Mucosa of descending colon (tissue), 3 donors: Measurements from ENCODE around the gene TNFRSF17. TPM values are rescaled to one million over a fixed set of nuclear protein-coding genes. Genes with fewer than 3 reads are reported as not detected.
"Not testable (repeated sequence)": the region's sequence is repeated elsewhere in the genome, so short reads cannot be mapped to it uniquely, and the experiment has no call there.

ENCODE experiments used
- ATAC-seq: fragments of 200-7000 bp; cut with Tn5 transposase; one replicate; pipeline ENCODE4 v1.9.1; 2020; ENCODE audit warnings: mild to moderate bottlenecking, moderate library complexity
- DNase-seq, 3 donors: peaks; one replicate each; pipeline ENCODE4 v3.0.0-alpha.2; 2020
- H3K36me3 ChIP-seq: fragments of 200-600 bp; one replicate; pipeline ENCODE4 v1.8.0; 2021; ENCODE audit warnings: low read depth, mild to moderate bottlenecking
- H3K4me1 ChIP-seq: fragments of 200-600 bp; one replicate; pipeline ENCODE4 v1.8.0; 2021; ENCODE audit warnings: low read depth, mild to moderate bottlenecking
- H3K4me3 ChIP-seq: fragments of 200-600 bp; one replicate; pipeline ENCODE4 v1.8.0; 2021; ENCODE audit warnings: mild to moderate bottlenecking
- H3K9me3 ChIP-seq: fragments of 200-600 bp; one replicate; pipeline ENCODE4 v1.8.0; 2021; ENCODE audit warnings: mild to moderate bottlenecking
- CTCF ChIP-seq: fragments of 200-600 bp; IDR thresholded peaks from one replicate; pipeline ENCODE4 v1.8.0; 2022; ENCODE audit warnings: antibody characterized with exemption, mild to moderate bottlenecking
- intact Hi-C, 2 donors: fragments of 100-400 bp; cut with DNase I in 1 of 2; cut with micrococcal nuclease in 1 of 2; formaldehyde crosslinking; loops; one replicate each; pipeline versions ENCODE4 v1.11.0 to v1.11.1; 2022; cut with DNase I, micrococcal nuclease
- total RNA-seq, 3 donors: library from RNA; stranded (reverse); fragmentation: NEBNext Ultra II Directional in 2 of 3; extraction: Animal tissue kit (Norgen Biotek cat#: 25700) in 2 of 3; gene quantifications; one replicate each; pipeline versions ENCODE4 v1.2.1 to v1.2.4, GENCODE V29; 2021 to 2023
- donor health status: DM: no; HTN: no; CAD: no; lungs with moderate emphysema.
- donor health status: DM: no; HTN: no; CAD: no.
- donor health status: DM: no; HTN: yes; CAD: no.

Gene TNFRSF17
- total RNA-seq, 3 donors from 2014 or later, result 1.2 to 3.3 (median 2.1) TPM

DNA sequence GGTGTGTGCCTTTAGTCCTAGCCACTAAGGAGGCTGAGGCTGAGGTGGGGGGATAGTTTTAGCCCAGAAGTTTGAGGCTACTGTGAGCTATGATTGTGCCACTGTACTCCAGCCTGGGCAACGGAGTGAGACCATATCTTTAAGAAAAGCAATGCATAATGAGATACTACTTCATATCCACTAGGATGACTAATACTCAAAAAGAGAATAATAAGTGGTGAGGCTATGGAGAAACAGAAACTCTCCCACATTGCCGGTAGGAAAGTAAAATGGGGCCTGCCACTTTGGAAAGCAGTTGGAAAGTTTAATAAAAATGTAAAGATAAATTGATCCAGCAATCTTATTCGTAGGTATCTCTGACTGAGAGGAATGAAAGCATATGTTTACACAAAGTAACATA is 18.6 kb upstream of the TNFRSF17 start:
- Histone ChIP-seq H3K9me3 (no peaks in the 10 kb centered on the region), H3K4me1 (no peaks in the 10 kb centered on the region), H3K4me3 (no peak overlapping the region), H3K36me3 (no peaks in the 10 kb centered on the region)
- DNase-seq, result no peak
- no peak for TF ChIP-seq CTCF
- ATAC-seq, result no peak
- intact Hi-C loops, result no loop called here

DNA sequence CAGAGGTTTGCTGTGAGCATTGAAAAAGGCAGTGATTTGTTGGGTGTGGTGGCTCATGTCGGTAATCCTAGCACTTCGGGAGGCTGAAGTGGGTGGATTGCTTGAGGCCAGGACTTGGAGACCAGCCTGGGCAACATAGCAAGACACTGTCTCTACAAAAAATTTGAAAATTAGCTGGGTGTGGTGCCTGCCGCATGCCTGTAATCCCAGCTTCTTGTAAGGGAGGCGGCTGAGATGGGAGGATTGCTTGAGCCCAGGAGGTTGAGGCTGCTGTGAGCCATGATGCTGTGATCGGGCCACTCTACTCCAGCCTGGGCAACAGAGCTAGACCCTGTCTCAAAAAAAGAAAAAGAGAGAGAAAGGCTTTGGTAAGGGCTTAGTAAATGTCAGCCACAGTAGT is 16.2 kb upstream of the TNFRSF17 start:
- no peak for TF ChIP-seq CTCF
- no peak for DNase-seq
- H3K36me3 ChIP-seq, result no peaks in the 10 kb centered on the region
- intact Hi-C loops, result no loop called here
- no peak overlapping the region for H3K4me3 ChIP-seq
- H3K9me3 ChIP-seq, result no peaks in the 10 kb centered on the region
- ATAC-seq, result no peak
- no peaks in the 10 kb centered on the region for H3K4me1 ChIP-seq

DNA sequence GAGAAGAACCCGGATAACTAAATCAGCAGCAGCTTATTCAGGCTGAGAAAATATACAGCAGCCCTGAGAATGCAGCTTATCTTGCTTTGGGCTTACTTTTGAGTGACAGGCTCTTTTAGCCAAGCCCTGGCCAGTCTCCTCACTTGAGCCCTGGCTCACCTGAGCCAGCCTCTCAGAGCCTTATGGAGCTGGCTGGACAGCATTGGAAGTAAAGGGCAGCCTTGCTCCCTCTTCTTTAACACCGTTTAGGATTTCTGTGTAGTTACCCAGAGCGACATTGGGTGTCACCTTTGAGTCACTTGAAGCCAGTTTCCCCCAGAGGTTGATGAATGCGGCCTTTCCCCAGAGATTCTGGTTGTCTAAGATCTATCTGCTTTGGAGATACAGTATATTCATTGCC is 15.5 kb upstream of the TNFRSF17 start:
- peak in 1 of 3 donors; percentile 41 for DNase-seq
- H3K4me3 ChIP-seq, result no peak overlapping the region
- H3K4me1 ChIP-seq, result no peaks in the 10 kb centered on the region
- ATAC-seq, result peak; percentile 73
- TF ChIP-seq CTCF, result no peak
- intact Hi-C loops, result no loop called here
- H3K36me3 ChIP-seq, result no peaks in the 10 kb centered on the region
- no peaks in the 10 kb centered on the region for H3K9me3 ChIP-seq

GRCh38 chr16:11950388-11950787 is 14.6 kb upstream of the TNFRSF17 start:
- DNase-seq, result no peak
- H3K36me3 ChIP-seq, result no peaks in the 10 kb centered on the region
- no peak overlapping the region for H3K4me3 ChIP-seq
- intact Hi-C loops, result no loop called here
- TF ChIP-seq CTCF, result no peak
- H3K9me3 ChIP-seq, result no peaks in the 10 kb centered on the region
- H3K4me1 ChIP-seq, result no peaks in the 10 kb centered on the region
- no peak for ATAC-seq

DNA sequence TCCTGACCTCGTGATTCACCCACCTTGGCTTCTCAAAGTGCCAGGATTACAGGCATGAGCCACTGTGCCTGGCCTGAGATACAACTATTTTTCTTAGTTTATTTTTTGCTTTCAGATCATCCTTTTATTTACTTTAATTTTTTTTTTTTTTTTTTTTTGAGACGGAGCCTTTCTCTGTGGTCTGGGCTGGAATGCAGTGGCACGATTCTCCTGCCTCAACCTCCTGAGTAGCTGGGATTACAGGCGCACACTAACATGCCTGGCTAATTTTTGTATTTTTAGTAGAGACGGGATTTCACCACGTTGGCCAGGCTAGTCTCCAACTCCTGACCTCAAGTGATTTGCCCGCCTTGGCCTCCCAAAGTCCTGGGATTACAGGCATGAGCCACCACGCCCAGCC is 11.4 kb upstream of the TNFRSF17 start:
- ATAC-seq, DNase-seq, H3K36me3 ChIP-seq, H3K9me3 ChIP-seq, intact Hi-C loops, H3K4me1 ChIP-seq, H3K4me3 ChIP-seq: not testable (repeated sequence)

- ATAC-seq (no peak), DNase-seq (no peak)
- no peak for TF ChIP-seq CTCF
- no peaks in the 10 kb centered on the region for H3K4me1 ChIP-seq
- H3K4me3 ChIP-seq, result no peak overlapping the region
- intact Hi-C loops, result no loop called here
- H3K9me3 ChIP-seq, result no peaks in the 10 kb centered on the region
- H3K36me3 ChIP-seq, result no peaks in the 10 kb centered on the region
These were observed 9.3 kb upstream of the TNFRSF17 start for GRCh38 chr16:11955713-11956123.
